Measurements from ENCODE around the gene MAST3. TPM values are rescaled to one million over a fixed set of nuclear protein-coding genes. Genes with fewer than 3 reads are reported as not detected.

The MAST3 gene
- total RNA-seq, 1 donor from 2014 or later, result 3.9 TPM

- H3K4me3 Mint-ChIP-seq (ENCODE audit: unreplicated experiment), result peak overlapping the region; percentile 24
- no peak for TF ChIP-seq CTCF (IDR thresholded peaks at IDR 0.05; ENCODE audit: unreplicated experiment)
- H3K27me3 Mint-ChIP-seq (ENCODE audit: unreplicated experiment), result peaks cover 17% of the 10 kb centered on the region
- peaks cover 8% of the 10 kb centered on the region for H3K4me1 Mint-ChIP-seq (ENCODE audit: unreplicated experiment)
- DNase-seq (ENCODE audit: low spot score), result no peak
- peaks cover 3% of the 10 kb centered on the region for H3K36me3 Mint-ChIP-seq (ENCODE audit: low read depth, unreplicated experiment)
- no peaks in the 10 kb centered on the region for H3K9me3 Mint-ChIP-seq (ENCODE audit: unreplicated experiment)
- no peak overlapping the region for H3K27ac Mint-ChIP-seq (ENCODE audit: unreplicated experiment)
Observed at GRCh38 chr19:18120127-18120526, 22.5 kb downstream of the MAST3 start.

- no peak for DNase-seq (ENCODE audit: low spot score)
- TF ChIP-seq CTCF (IDR thresholded peaks at IDR 0.05; ENCODE audit: unreplicated experiment), result no peak
- Mint-ChIP-seq H3K4me3 (ENCODE audit: unreplicated experiment) (no peak overlapping the region), H3K36me3 (ENCODE audit: low read depth, unreplicated experiment) (peaks cover 3% of the 10 kb centered on the region), H3K27ac (ENCODE audit: unreplicated experiment) (no peak overlapping the region), H3K4me1 (ENCODE audit: unreplicated experiment) (peaks cover 8% of the 10 kb centered on the region), H3K9me3 (ENCODE audit: unreplicated experiment) (no peaks in the 10 kb centered on the region), H3K27me3 (ENCODE audit: unreplicated experiment) (peaks cover 13% of the 10 kb centered on the region)
Observed at GRCh38 chr19:18121166-18121565, 23.6 kb downstream of the MAST3 start.

GRCh38 chr19:18122424-18122823 is 24.8 kb downstream of the MAST3 start:
- no peak for TF ChIP-seq CTCF (IDR thresholded peaks at IDR 0.05; ENCODE audit: unreplicated experiment)
- Mint-ChIP-seq H3K27ac (ENCODE audit: unreplicated experiment) (peak overlapping the region; percentile 48), H3K9me3 (ENCODE audit: unreplicated experiment) (no peaks in the 10 kb centered on the region), H3K4me1 (ENCODE audit: unreplicated experiment) (peaks cover 5% of the 10 kb centered on the region), H3K4me3 (ENCODE audit: unreplicated experiment) (no peak overlapping the region), H3K27me3 (ENCODE audit: unreplicated experiment) (peaks cover 10% of the 10 kb centered on the region), H3K36me3 (ENCODE audit: low read depth, unreplicated experiment) (no peaks in the 10 kb centered on the region)
- no peak for DNase-seq (ENCODE audit: low spot score)

- H3K9me3 Mint-ChIP-seq (ENCODE audit: unreplicated experiment), result no peaks in the 10 kb centered on the region
- no peak for TF ChIP-seq CTCF (IDR thresholded peaks at IDR 0.05; ENCODE audit: unreplicated experiment)
- peaks cover 10% of the 10 kb centered on the region for H3K27me3 Mint-ChIP-seq (ENCODE audit: unreplicated experiment)
- peak overlapping the region; percentile 42 for H3K27ac Mint-ChIP-seq (ENCODE audit: unreplicated experiment)
- peaks cover 4% of the 10 kb centered on the region for H3K4me1 Mint-ChIP-seq (ENCODE audit: unreplicated experiment)
- peak; percentile 46 for DNase-seq (ENCODE audit: low spot score)
- H3K36me3 Mint-ChIP-seq (ENCODE audit: low read depth, unreplicated experiment), result no peaks in the 10 kb centered on the region
- no peak overlapping the region for H3K4me3 Mint-ChIP-seq (ENCODE audit: unreplicated experiment)
Observed at GRCh38 chr19:18122860-18123795, 25.6 kb downstream of the MAST3 start.

GRCh38 chr19:18123819-18124218 is 26.2 kb downstream of the MAST3 start:
- no peak for DNase-seq (ENCODE audit: low spot score)
- no peak for TF ChIP-seq CTCF (IDR thresholded peaks at IDR 0.05; ENCODE audit: unreplicated experiment)
- Mint-ChIP-seq H3K27me3 (ENCODE audit: unreplicated experiment) (peaks cover 9% of the 10 kb centered on the region), H3K36me3 (ENCODE audit: low read depth, unreplicated experiment) (no peaks in the 10 kb centered on the region), H3K4me1 (ENCODE audit: unreplicated experiment) (peaks cover 4% of the 10 kb centered on the region), H3K4me3 (ENCODE audit: unreplicated experiment) (no peak overlapping the region), H3K27ac (ENCODE audit: unreplicated experiment) (no peak overlapping the region), H3K9me3 (ENCODE audit: unreplicated experiment) (no peaks in the 10 kb centered on the region)
